GM18907 (cell line): Measurements from ENCODE around the gene EYA2.

Experiments
- ATAC-seq: cut with Tn5 transposase; IDR thresholded peaks from one replicate; pipeline ENCODE4 v1.9.1; 2021; ENCODE audit warnings: mild to moderate bottlenecking, moderate library complexity; ENCODE audit not compliant: unreplicated experiment

Gene EYA2

GRCh38 chr20:46999801-47000465 lies 105.3 kb downstream of the EYA2 start:
- ATAC-seq = no peak

GRCh38 chr20:47003223-47003622 lies 108.6 kb downstream of the EYA2 start:
- ATAC-seq = no peak

- ATAC-seq = no peak
Measured at GRCh38 chr20:47004179-47004578, 109.5 kb downstream of the EYA2 start.

- ATAC-seq = no peak
Measured at GRCh38 chr20:47007826-47008655, 113.4 kb downstream of the EYA2 start.

GRCh38 chr20:47008842-47009518 lies 114.3 kb downstream of the EYA2 start:
- no peak for ATAC-seq

- no peak for ATAC-seq
Measured at GRCh38 chr20:47009784-47010183, 115.1 kb downstream of the EYA2 start.

- no peak for ATAC-seq
Measured at GRCh38 chr20:47011984-47012383, 117.3 kb downstream of the EYA2 start.

GRCh38 chr20:47013606-47014005 lies 119.0 kb downstream of the EYA2 start:
- ATAC-seq = no peak

GRCh38 chr20:47016068-47016664 lies 121.5 kb downstream of the EYA2 start:
- no peak for ATAC-seq

GRCh38 chr20:47018381-47018780 lies 123.7 kb downstream of the EYA2 start:
- ATAC-seq = no peak

- no peak for ATAC-seq
Measured at GRCh38 chr20:47019121-47019824, 124.6 kb downstream of the EYA2 start.

GRCh38 chr20:47020231-47020630 lies 125.6 kb downstream of the EYA2 start:
- no peak for ATAC-seq

GRCh38 chr20:47021850-47022249 lies 127.2 kb downstream of the EYA2 start:
- ATAC-seq = no peak

- no peak for ATAC-seq
Measured at GRCh38 chr20:47024461-47024937, 129.9 kb downstream of the EYA2 start.

GRCh38 chr20:47027042-47027441 lies 132.4 kb downstream of the EYA2 start:
- ATAC-seq = no peak

GRCh38 chr20:47027456-47027855 lies 132.8 kb downstream of the EYA2 start:
- no peak for ATAC-seq

- ATAC-seq = no peak
Measured at GRCh38 chr20:47028487-47028886, 133.8 kb downstream of the EYA2 start.

- ATAC-seq = no peak
Measured at GRCh38 chr20:47029845-47030244, 135.2 kb downstream of the EYA2 start.

GRCh38 chr20:47030271-47030810 lies 135.7 kb downstream of the EYA2 start:
- no peak for ATAC-seq

GRCh38 chr20:47031004-47031403 lies 136.4 kb downstream of the EYA2 start:
- ATAC-seq = no peak
